Prostate gland (tissue), 2 donors: ENCODE data around the gene GABBR2.

Source experiments
- CTCF ChIP-seq, 4 experiments: fragments of 200-600 bp in 2 of 4; fragments of 450-650 bp in 2 of 4; sonication (generic) in 2 of 4; IDR thresholded peaks; 1 replicate in 3 of 4; 2 replicates in 1 of 4; pipeline ENCODE4 v1.5.1; 2016 to 2019; ENCODE audit warnings: antibody characterized with exemption in 4 of 4, mild to moderate bottlenecking in 2 of 4, moderate library complexity in 2 of 4
- POLR2AphosphoS5 ChIP-seq: sonication (generic); formaldehyde crosslinking; IDR thresholded peaks from one replicate; pipeline ENCODE4 v1.6.1; 2017; ENCODE audit warnings: antibody characterized with exemption

- no peak for TF ChIP-seq POLR2AphosphoS5
- no peak for TF ChIP-seq CTCF (IDR thresholded peaks at IDR 0.05)
Measured at GRCh38 chr9:98491828-98492227, 216.9 kb downstream of the GABBR2 start.
